ENCODE measurements around the gene PDSS2. TPM values are rescaled to one million over a fixed set of nuclear protein-coding genes. Genes with fewer than 3 reads are reported as not detected.

The PDSS2 gene
- total RNA-seq, 1 experiment from 2014 or later: 12.1 TPM

DNA sequence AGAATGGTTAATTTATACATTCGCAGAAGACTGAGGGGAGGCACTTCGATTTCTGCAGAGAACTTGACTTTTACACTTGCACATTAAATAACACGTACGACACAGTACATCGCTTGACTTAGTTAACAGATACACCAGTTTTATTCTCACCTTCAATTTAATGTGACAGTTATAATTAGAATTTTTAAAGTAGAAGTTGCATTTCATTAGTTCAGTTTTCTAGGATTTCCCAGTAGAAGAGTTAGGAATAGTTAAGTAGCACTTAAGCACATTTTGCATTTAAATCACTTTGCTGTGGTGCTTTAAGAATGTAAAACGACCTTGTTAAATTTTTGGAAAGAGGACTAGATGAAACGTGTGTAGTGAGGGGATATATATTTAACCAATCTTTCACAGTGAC lies 342.4 kb downstream of the PDSS2 start:
- H3K79me2 ChIP-seq (ENCODE audit: insufficient read depth, low read length): peaks cover 4% of the 10 kb centered on the region; the same call in 1 of the 2 replicates
- no peak overlapping the region for H4K5ac ChIP-seq (ENCODE audit: insufficient read length, low read depth, low read length)
- WGBS (ENCODE audit: extremely low coverage, insufficient read length, low lambda C conversion rate): no CpG with 5 or more reads among the region's 7 CpGs
- peaks cover 2% of the 10 kb centered on the region for H3K79me1 ChIP-seq (ENCODE audit: insufficient read depth, low read depth, low read length, poor library complexity, severe bottlenecking)
- Mint-ChIP-seq H3K4me3 (peak overlapping the region; percentile 70 to 87), H3K27me3 (ENCODE audit: low read depth) (no peaks in the 10 kb centered on the region), H3K27ac (peak overlapping the region; percentile 96 to 100 (median 99)), H3K9me3 (no peaks in the 10 kb centered on the region), H3K4me1 (peaks cover 44 to 58% of the 10 kb centered on the region in 2 experiments), H3K36me3 (ENCODE audit: insufficient read depth in 1 of 3, low read depth in 3 of 3) (peaks cover 0 to 18% (median 14%) of the 10 kb centered on the region in 3 experiments; a peak in 6 of 7 replicates)
- no peak overlapping the region for H3K4ac ChIP-seq (ENCODE audit: low read depth, low read length)
- H3K27me3 ChIP-seq (ENCODE audit: insufficient read depth, low read length): no peaks in the 10 kb centered on the region
- no peak overlapping the region for H4K8ac ChIP-seq (replicated peaks; ENCODE audit: insufficient read length, low read depth, low read length)
- no peak overlapping the region for H2BK20ac ChIP-seq (ENCODE audit: low read depth, low read length, poor library complexity, severe bottlenecking)
- no peak overlapping the region for H3K56ac ChIP-seq (ENCODE audit: insufficient read length, low read depth, low read length)
- H3K23me2 ChIP-seq (ENCODE audit: insufficient read length, low read depth, low read length, poor library complexity, severe bottlenecking): peaks cover 7% of the 10 kb centered on the region
- H2BK15ac ChIP-seq (ENCODE audit: low read depth, low read length): no peak overlapping the region
- H3K27ac ChIP-seq (ENCODE audit: insufficient read length, low read depth, low read length): peak overlapping the region; percentile 95
- H2BK120ac ChIP-seq (ENCODE audit: low read depth, low read length, poor library complexity, severe bottlenecking): no peak overlapping the region
- H2BK12ac ChIP-seq (ENCODE audit: insufficient read length, low read depth, low read length): no peak overlapping the region
- TF ChIP-seq, protein P1, sequence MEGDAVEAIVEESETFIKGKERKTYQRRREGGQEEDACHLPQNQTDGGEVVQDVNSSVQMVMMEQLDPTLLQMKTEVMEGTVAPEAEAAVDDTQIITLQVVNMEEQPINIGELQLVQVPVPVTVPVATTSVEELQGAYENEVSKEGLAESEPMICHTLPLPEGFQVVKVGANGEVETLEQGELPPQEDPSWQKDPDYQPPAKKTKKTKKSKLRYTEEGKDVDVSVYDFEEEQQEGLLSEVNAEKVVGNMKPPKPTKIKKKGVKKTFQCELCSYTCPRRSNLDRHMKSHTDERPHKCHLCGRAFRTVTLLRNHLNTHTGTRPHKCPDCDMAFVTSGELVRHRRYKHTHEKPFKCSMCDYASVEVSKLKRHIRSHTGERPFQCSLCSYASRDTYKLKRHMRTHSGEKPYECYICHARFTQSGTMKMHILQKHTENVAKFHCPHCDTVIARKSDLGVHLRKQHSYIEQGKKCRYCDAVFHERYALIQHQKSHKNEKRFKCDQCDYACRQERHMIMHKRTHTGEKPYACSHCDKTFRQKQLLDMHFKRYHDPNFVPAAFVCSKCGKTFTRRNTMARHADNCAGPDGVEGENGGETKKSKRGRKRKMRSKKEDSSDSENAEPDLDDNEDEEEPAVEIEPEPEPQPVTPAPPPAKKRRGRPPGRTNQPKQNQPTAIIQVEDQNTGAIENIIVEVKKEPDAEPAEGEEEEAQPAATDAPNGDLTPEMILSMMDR (conservative IDR thresholded peaks at IDR 0.05): no peak
- no peak for DNase-seq
- no peak overlapping the region for H2AFZ ChIP-seq (ENCODE audit: low read length)
- H3K9ac ChIP-seq (ENCODE audit: extremely low read depth, insufficient read length, low read length): no peak overlapping the region
- no peak overlapping the region for H4K91ac ChIP-seq (ENCODE audit: insufficient read length, low read depth, low read length)
- H3K18ac ChIP-seq (ENCODE audit: insufficient read length, low read depth, low read length): no peak overlapping the region
- H2AK5ac ChIP-seq (ENCODE audit: insufficient read length, low read length): no peak overlapping the region
- H3T11ph ChIP-seq (ENCODE audit: low read length): no peak overlapping the region
- H3K4me2 ChIP-seq (ENCODE audit: insufficient read depth, insufficient read length, low read length): peak overlapping the region; percentile 58
- no peaks in the 10 kb centered on the region for H4K20me1 ChIP-seq (ENCODE audit: control insufficient read depth, insufficient read depth, insufficient read length)
- no peak overlapping the region for H3K14ac ChIP-seq (ENCODE audit: insufficient read depth, low read length)
- H2BK5ac ChIP-seq (ENCODE audit: insufficient read length, low read length): no peak overlapping the region
- H3K23ac ChIP-seq (ENCODE audit: insufficient read length, low read depth, low read length): no peak overlapping the region
- H3K9me3 ChIP-seq (ENCODE audit: control insufficient read depth, low read depth, low read length): no peaks in the 10 kb centered on the region
- H3K4me1 ChIP-seq (ENCODE audit: insufficient read depth, low read length): peaks cover 3% of the 10 kb centered on the region; the same call in 1 of the 2 replicates
